Astrocyte (in vitro differentiated cells and primary cell): ENCODE results near the gene TRIM44. TPM values are rescaled to one million over a fixed set of nuclear protein-coding genes. Genes with fewer than 3 reads are reported as not detected.

Source experiments
- DNase-seq: peaks from one replicate; pipeline ENCODE4 v3.0.0-alpha.2; 2010; ENCODE audit warnings: low read depth
- FAIRE-seq: peaks from 2 replicates; lab custom pipeline; 2011; peaks lifted over from hg19 to GRCh38; lab: Jason Lieb, UNC
- H2AFZ ChIP-seq: 2 replicates; pipeline ENCODE4 v1.6.0; 2012; ENCODE audit warnings: low read depth, low read length, inconsistent platforms
- H3K27ac ChIP-seq: 2 replicates; pipeline ENCODE4 v1.5.1; 2011; ENCODE audit warnings: low read depth, low read length, inconsistent platforms
- H3K27me3 ChIP-seq: 2 replicates; pipeline ENCODE4 v1.6.0; 2011; ENCODE audit warnings: low read length, inconsistent platforms; ENCODE audit not compliant: insufficient read depth
- H3K36me3 ChIP-seq: 2 replicates; pipeline ENCODE4 v1.5.1; 2011; ENCODE audit warnings: low read length, inconsistent platforms; ENCODE audit not compliant: insufficient read depth
- H3K4me1 ChIP-seq: 2 replicates; pipeline ENCODE4 v1.5.1; 2011; ENCODE audit warnings: low read length, inconsistent platforms; ENCODE audit not compliant: insufficient read depth
- H3K4me2 ChIP-seq: 2 replicates; pipeline ENCODE4 v1.6.0; 2012; ENCODE audit warnings: low read length, inconsistent platforms
- H3K4me3 ChIP-seq: 2 replicates; pipeline ENCODE4 v1.5.1; 2011; ENCODE audit warnings: low read depth, mild to moderate bottlenecking, low read length, inconsistent platforms; ENCODE audit not compliant: insufficient read depth
- H3K79me2 ChIP-seq: 2 replicates; pipeline ENCODE4 v1.6.0; 2012; ENCODE audit warnings: mild to moderate bottlenecking, low read length, inconsistent platforms; ENCODE audit not compliant: insufficient read depth
- H3K9ac ChIP-seq: 2 replicates; pipeline ENCODE4 v1.6.0; 2012; ENCODE audit warnings: mild to moderate bottlenecking, low read length, inconsistent platforms
- H3K9me3 ChIP-seq: 2 replicates; pipeline ENCODE4 v1.5.1; 2012; ENCODE audit warnings: low read depth, mild to moderate bottlenecking, low read length, inconsistent platforms; ENCODE audit not compliant: insufficient read depth
- H4K20me1 ChIP-seq: 2 replicates; pipeline ENCODE4 v1.6.0; 2012; ENCODE audit warnings: low read length, inconsistent platforms; ENCODE audit not compliant: insufficient read depth
- H3K27ac Mint-ChIP-seq: one replicate; pipeline ENCODE4 v1.8.0; 2021; ENCODE audit warnings: mild to moderate bottlenecking, mixed read lengths; ENCODE audit not compliant: unreplicated experiment
- H3K27me3 Mint-ChIP-seq: one replicate; pipeline ENCODE4 v1.8.0; 2021; ENCODE audit warnings: low read depth, mixed read lengths; ENCODE audit not compliant: unreplicated experiment
- H3K36me3 Mint-ChIP-seq: one replicate; pipeline ENCODE4 v1.8.0; 2021; ENCODE audit warnings: low read depth, mixed read lengths; ENCODE audit not compliant: unreplicated experiment
- H3K4me1 Mint-ChIP-seq: one replicate; pipeline ENCODE4 v1.8.0; 2021; ENCODE audit warnings: low read depth, mixed read lengths; ENCODE audit not compliant: unreplicated experiment
- H3K4me3 Mint-ChIP-seq: one replicate; pipeline ENCODE4 v1.8.0; 2021; ENCODE audit warnings: mild to moderate bottlenecking, moderate library complexity, mixed read lengths; ENCODE audit not compliant: unreplicated experiment
- H3K9me3 Mint-ChIP-seq: one replicate; pipeline ENCODE4 v1.8.0; 2021; ENCODE audit warnings: mild to moderate bottlenecking, mixed read lengths; ENCODE audit not compliant: unreplicated experiment
- EZH2 ChIP-seq: IDR thresholded peaks from 2 replicates; pipeline ENCODE4 v1.6.1; 2012; ENCODE audit warnings: mild to moderate bottlenecking, low read length, inconsistent platforms; ENCODE audit not compliant: insufficient read depth
- total RNA-seq: library from RNA; stranded (reverse); gene quantifications from 2 replicates; pipeline ENCODE4 v1.2.1, GENCODE V29; 2021
- TF ChIP-seq, protein P1 (sequence below): IDR thresholded peaks from 2 replicates; pipeline ENCODE4 v1.5.1; 2011; ENCODE audit warnings: low read depth, mild to moderate bottlenecking, inconsistent platforms, low read length, moderate library complexity; ENCODE audit not compliant: insufficient read depth

TRIM44 gene
- total RNA-seq, 1 donor from 2014 or later = 61.0 TPM

DNA sequence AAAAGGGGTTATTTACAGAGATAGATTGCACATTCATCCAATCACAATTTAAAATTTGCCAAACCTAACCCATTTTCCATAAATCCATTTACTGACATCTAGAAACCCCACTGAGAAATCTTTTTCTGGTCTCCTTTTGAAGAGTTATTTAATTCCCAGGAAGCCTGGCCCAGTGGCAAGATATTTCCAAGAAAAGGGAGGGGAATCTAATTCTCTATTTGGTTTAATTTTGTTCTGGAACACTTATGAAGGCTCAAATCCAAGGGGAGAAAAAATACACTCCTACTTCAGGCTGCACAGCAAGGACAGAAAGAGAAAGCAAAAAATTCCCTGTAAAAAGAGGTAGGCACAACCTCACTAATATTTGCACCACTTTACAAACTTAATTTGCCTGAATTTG lies 193.1 kb downstream of the TRIM44 start:
- H3K27ac Mint-ChIP-seq = no peak overlapping the region
- no peak overlapping the region for H3K4me3 Mint-ChIP-seq
- H3K9me3 Mint-ChIP-seq = peaks cover 24% of the 10 kb centered on the region
- peaks cover 6% of the 10 kb centered on the region for H3K36me3 Mint-ChIP-seq
- Histone ChIP-seq H3K4me2 (no peak overlapping the region), H3K9me3 (no peaks in the 10 kb centered on the region), H3K27ac (no peak overlapping the region), H3K9ac (no peak overlapping the region), H3K79me2 (no peaks in the 10 kb centered on the region), H4K20me1 (no peaks in the 10 kb centered on the region), H3K4me1 (no peaks in the 10 kb centered on the region), H3K27me3 (peaks cover 3% of the 10 kb centered on the region), H3K4me3 (no peak overlapping the region), H2AFZ (no peak overlapping the region), H3K36me3 (no peaks in the 10 kb centered on the region)
- TF ChIP-seq, protein P1, sequence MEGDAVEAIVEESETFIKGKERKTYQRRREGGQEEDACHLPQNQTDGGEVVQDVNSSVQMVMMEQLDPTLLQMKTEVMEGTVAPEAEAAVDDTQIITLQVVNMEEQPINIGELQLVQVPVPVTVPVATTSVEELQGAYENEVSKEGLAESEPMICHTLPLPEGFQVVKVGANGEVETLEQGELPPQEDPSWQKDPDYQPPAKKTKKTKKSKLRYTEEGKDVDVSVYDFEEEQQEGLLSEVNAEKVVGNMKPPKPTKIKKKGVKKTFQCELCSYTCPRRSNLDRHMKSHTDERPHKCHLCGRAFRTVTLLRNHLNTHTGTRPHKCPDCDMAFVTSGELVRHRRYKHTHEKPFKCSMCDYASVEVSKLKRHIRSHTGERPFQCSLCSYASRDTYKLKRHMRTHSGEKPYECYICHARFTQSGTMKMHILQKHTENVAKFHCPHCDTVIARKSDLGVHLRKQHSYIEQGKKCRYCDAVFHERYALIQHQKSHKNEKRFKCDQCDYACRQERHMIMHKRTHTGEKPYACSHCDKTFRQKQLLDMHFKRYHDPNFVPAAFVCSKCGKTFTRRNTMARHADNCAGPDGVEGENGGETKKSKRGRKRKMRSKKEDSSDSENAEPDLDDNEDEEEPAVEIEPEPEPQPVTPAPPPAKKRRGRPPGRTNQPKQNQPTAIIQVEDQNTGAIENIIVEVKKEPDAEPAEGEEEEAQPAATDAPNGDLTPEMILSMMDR = no peak
- TF ChIP-seq EZH2 = no peak
- no peak for DNase-seq
- FAIRE-seq = no peak
- H3K27me3 Mint-ChIP-seq = peaks cover 5% of the 10 kb centered on the region
- H3K4me1 Mint-ChIP-seq = peaks cover 2% of the 10 kb centered on the region

DNA sequence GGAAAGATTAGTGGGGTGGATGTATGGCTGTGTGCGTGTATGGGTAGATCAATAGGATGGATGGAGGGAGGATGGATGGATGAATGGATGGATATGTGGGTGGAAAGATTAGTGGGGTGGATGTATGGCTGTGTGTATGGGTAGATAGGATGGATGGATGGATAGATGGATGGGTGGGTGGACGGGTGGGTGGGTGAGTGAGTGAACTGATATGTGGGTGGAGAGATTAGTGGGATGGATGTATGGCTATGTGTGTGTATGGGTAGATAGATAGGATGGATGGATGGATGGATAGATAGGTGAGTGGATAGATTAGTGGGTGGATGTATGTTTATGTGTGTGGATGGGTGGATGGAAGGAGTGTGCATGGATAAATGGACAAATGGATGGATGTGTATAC lies 193.7 kb downstream of the TRIM44 start:
- Histone ChIP-seq H3K4me3 (no peak overlapping the region), H3K27me3 (peaks cover 3% of the 10 kb centered on the region), H3K4me1 (no peaks in the 10 kb centered on the region), H3K9ac (no peak overlapping the region), H4K20me1 (no peaks in the 10 kb centered on the region), H3K9me3 (no peaks in the 10 kb centered on the region), H2AFZ (no peak overlapping the region), H3K36me3 (no peaks in the 10 kb centered on the region), H3K27ac (no peak overlapping the region), H3K79me2 (no peaks in the 10 kb centered on the region), H3K4me2 (no peak overlapping the region)
- DNase-seq (no peak), FAIRE-seq (no peak)
- Mint-ChIP-seq H3K36me3 (peaks cover 6% of the 10 kb centered on the region), H3K27ac (no peak overlapping the region), H3K4me3 (no peak overlapping the region), H3K4me1 (peaks cover 2% of the 10 kb centered on the region), H3K9me3 (peaks cover 25% of the 10 kb centered on the region), H3K27me3 (peaks cover 5% of the 10 kb centered on the region)
- no peak for TF ChIP-seq EZH2
- TF ChIP-seq, protein P1 = no peak

DNA sequence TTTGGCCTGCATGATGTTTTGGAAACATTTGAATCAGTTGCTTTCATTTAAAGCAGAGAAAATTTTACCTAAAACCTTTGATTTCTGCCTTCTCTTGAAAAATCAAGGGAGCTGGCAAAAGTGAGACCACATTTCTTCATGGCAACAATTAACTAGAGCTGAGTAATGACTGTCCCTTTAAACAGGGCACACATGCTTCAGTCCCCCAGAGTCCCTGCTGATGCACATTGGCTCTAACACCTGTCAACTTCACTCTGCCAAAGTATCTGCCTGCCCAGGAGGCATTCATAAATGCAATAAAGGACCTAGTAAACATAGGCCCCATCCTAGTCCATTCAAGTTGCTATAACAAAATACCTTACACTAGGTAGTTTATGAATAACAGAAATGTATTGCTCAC lies 194.2 kb downstream of the TRIM44 start:
- H3K36me3 ChIP-seq = no peaks in the 10 kb centered on the region
- no peak for FAIRE-seq
- no peak overlapping the region for H3K4me2 ChIP-seq
- Mint-ChIP-seq H3K36me3 (peaks cover 6% of the 10 kb centered on the region), H3K4me3 (no peak overlapping the region), H3K9me3 (peaks cover 25% of the 10 kb centered on the region), H3K4me1 (peaks cover 2% of the 10 kb centered on the region), H3K27me3 (peaks cover 5% of the 10 kb centered on the region), H3K27ac (no peak overlapping the region)
- H3K79me2 ChIP-seq = no peaks in the 10 kb centered on the region
- H3K9me3 ChIP-seq = no peaks in the 10 kb centered on the region
- TF ChIP-seq EZH2 = no peak
- TF ChIP-seq, protein P1 = no peak
- no peak for DNase-seq
- H3K4me3 ChIP-seq = no peak overlapping the region
- H2AFZ ChIP-seq = no peak overlapping the region
- H3K27ac ChIP-seq = no peak overlapping the region
- H3K9ac ChIP-seq = no peak overlapping the region
- H4K20me1 ChIP-seq = no peaks in the 10 kb centered on the region
- no peaks in the 10 kb centered on the region for H3K4me1 ChIP-seq
- peaks cover 3% of the 10 kb centered on the region for H3K27me3 ChIP-seq
